ENCODE data around the gene TBC1D10A.
A peak's percentile ranks its signal among the peaks of the same experiment; 100 is the strongest.

The TBC1D10A gene

DNA sequence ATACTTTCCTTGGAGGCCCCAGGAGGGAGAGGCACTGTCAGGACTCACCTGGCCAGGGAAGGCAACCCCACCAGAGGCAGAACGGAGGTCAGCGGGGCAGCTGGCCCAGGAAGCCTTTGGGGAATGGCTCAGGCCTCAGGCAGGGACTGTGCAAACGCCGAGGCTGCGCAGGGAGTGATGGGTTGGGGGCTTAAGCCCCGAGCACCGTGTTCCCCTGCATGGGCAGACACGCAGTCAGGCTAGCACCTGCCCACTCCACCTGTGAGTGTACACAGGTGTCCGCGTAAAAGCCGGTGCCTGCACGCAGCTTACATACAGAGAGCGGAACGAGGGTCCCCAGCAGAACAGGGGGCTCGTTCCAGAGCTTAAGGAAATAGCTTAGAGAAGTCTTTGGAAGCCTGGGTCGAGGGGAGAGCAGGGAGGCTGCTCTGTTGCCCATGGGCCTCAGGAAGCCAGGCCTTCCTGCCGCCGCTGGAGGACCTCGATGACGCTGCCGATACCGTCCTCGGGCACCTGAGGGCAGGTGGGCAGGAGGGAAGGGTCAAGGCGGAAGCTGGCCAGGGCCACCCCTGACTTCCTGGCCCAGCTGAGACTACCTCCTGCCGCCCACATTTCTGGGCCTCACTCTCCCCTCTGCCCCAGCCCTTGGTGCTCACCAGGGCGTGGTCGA lies 41.4 kb downstream of the TBC1D10A start:
- no peak for DNase-seq

DNA sequence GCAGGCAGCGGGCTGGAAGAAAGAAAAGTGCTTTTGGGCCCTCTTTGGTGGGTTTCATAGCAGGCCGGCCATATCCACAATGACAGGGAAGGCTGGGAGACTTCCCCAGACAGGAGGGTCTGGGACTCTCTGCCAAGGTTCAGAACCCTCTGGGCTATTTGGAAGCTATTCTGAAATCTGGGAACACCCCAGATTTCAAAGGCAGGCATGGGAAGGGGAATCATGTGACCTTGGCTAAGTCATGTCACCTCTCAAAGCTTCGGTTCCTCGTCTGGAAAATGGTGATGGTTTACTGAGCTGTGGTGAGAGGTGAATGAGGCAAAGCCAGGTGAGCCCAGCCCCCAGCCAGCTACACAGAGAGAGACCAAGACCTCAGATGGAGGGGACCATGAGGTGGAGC lies 42.1 kb downstream of the TBC1D10A start:
- no peak for DNase-seq

DNA sequence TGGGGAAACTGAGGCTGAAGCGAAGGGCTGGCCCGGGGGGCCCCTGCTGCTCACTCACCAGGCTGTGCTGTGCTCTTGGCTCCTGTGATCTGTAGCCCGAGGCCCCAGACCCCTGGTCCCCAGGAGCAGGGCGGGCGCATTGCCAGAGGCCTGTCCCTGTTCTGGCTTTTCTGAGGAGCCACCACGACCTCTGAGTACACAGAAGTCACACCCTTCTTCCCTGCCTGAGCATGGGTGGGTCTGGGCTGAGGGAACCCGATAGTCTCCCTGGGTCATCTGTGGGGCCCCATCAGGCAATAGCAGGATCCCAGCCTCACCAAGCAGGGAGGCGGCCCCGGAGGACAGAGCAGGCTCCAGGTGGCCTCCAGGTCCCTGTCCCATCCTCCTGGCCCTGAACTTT lies 42.6 kb downstream of the TBC1D10A start:
- peak; percentile 4 for DNase-seq

DNA sequence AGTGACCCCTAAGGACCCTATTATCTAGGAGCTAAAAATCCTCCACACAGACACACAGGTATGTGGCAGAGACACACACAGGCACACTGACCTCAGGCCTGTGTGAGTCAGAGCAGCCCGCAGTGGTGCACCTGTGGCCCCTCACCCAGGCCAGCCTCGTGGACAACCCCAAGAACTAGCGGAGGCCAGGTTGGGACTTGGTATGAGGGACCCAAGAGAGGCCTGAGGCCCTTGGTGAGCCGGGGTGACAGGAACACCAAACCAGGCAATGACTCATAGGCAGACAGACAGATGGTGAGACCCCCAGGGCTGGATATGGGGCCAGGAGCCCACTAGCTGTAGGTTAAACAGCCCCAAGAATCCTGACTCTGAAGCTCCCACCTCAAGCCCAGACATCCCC lies 43.4 kb downstream of the TBC1D10A start:
- no peak for DNase-seq

DNA sequence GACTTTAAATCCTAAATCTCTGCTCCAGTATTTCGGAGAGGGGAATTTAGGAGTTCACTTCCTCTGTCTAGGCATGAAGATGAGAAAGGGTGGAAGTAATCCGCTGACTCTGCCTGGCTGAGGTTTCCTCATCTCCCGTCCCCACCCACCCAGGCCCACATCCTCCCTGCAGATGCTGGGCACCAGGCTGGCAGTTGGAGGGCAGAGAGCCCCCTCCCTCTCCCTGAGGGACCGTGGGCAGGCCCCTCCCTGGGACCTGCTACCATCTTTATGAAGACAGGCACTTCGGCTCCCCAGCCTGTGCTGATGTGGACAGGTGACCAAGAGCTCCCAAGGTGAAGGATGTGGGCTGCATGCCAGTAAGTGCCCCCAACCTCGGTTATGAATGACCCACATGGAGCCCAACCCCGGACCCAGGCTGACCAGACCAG lies 44.1 kb downstream of the TBC1D10A start:
- DNase-seq: no peak

DNA sequence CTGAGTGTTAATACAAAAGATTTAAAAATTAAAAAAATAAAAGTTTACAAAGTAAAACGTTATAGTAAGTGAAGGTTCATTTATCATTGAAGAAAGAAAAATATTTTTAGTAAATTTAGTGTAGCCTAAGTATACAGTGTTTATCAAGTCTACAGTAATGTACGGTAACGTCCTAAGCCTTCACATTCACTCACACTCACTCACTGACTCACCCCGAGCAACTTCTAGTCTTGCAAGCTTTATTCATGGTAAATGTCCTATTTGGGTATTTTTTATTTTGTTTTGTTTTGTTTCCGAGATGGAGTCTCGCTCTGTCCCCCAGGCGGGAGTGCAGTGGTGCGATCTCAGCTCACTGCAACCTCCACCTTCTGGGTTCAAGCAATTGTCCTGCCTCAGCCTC lies 46.2 kb downstream of the TBC1D10A start:
- DNase-seq: no peak

DNA sequence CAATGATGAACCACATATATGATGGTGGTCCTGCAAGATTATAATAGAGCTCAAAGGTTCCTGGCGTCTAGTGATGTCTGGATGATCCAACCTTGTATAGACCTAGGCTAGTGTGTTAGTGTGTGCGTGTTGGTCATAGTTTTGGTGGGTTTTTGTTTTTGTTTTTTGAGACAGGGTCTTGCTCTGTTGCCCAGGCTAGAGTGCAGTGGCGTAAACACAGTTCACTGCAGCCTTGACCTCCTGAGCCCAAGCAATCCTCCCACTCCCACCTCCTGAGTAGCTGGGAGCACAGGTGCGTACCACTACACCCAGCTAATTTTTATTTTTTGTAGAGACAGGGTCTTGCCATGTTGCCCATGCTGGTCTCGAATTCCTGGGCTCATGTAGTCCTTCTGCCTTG lies 46.8 kb downstream of the TBC1D10A start:
- no peak for DNase-seq

DNA sequence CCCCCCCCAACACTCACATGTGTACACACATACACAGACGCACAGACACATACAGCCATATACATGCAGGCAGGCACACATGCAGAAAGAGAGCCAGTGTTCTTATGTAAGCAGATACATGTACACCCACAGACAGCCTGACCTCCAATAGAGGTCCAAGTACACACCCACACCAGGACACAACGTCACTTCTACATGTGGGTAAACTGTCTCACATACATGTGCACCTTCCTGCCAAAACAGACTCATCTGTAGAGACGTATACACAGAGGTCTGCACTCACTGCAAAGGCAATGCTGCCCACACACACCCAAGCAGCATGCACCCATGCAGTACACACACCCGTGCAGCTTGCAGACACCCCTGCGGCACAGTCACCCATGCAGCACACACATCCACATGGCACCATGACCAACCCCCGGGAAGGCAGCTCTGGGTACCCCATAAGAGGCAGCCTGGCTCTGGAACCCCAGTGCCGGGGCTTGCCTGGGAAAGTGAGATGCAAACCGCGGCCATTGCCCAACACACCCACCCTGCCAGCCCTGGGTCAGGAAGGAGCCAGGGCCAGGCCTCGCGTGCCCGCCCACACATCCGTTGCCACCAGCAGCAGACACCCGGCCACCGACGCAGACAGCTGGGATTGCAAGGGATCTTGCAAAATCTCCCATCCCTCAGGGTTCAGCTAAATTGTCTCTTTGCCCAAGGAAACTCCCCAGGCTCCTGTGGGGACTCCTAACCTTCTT lies 47.5 kb downstream of the TBC1D10A start:
- DNase-seq: no peak

DNA sequence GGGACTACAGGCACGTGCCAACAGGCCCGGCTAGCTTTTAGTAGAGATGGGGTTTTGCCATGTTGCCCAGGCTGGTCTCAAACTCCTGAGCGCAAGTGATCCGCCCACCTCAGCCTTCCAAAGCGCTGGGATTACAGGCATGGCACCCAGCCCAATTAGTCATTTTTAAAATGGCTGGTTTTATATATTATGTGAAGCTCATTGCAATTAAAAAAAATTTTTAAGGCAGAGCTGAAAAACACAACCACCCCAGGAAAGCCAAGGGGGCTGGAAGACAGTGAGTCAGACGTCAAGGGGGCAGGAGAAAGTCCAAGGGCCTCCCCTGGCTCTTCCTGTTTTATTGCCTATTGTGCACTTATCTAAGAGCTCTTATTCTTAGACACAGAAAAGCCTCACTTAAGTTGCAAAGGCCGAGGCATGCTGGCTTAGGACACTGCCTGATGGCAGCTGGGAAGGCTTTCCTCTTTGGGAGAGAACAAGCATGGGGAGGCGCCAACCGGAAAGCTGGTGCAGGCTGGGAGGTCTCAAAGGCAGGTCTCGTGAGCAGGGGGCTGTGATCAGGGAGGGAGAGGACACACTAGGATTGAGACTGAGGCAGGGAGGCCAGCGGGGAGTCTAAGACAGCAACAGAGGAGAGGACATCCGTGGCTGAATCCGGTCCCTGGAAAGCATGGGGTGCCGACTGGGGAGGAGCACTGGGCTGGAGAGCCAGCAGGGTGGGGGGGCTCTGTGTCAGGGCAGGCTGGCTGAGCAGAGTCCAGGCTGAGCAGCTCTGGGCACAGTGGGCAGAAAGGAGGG lies 49.0 kb downstream of the TBC1D10A start:
- peak; percentile 13 for DNase-seq

DNA sequence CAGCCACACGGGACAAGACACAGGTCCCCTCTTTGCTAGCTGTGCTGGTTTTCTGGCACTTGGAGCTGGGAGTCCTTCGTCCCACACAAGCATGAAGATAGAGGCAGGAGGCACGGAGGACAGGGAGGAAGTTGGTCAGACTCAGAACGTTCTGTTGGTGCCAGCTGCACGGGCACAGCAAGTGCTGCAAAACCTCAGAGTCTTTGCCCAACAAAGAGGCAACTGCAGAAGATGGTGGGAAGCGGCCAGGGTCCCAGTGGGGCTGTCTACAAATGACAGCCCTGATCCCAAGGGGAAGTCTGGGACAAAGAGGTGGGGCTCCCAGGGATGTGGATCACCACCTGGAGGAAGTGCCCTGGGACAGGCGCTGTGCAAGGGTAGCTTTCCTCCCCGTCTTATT lies 50.7 kb downstream of the TBC1D10A start:
- no peak for DNase-seq

DNA sequence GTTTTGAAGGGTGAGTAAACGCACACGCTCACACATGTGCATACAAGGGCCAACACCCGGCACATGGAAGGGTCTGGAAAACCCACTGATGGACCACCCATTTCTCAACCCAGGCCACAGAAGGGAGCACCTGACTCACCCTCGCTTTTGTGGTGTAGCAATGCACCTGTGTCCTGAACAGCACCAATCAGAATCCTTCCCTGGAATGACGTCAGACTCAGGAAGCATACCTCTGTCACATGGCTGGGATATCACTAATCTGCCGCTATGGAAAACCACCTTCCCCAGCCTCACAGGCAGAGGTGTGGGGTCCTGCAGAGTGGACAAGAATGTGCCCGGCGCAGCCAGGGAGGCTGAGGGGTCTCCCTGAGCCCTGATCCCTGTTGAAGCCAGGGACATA lies 51.1 kb downstream of the TBC1D10A start:
- no peak for DNase-seq

DNA sequence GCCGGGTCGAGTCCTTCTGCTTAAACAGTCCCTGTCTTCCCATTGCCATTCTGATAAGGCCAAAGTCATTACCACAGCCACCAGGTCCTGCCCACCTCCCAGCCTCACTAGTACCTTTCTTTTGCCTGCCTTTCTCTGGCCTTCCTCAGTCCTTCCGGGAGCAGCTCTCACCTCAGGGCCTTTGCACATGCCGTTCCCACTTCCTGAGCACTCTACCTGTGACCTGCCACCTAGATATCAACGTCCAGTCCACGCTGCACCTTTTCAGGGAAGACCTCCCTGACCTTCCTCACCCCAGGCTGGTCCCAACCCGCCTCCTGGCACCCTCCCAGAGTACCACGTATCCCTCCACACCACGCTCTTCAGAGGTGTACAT lies 52.3 kb downstream of the TBC1D10A start:
- no peak for DNase-seq

DNA sequence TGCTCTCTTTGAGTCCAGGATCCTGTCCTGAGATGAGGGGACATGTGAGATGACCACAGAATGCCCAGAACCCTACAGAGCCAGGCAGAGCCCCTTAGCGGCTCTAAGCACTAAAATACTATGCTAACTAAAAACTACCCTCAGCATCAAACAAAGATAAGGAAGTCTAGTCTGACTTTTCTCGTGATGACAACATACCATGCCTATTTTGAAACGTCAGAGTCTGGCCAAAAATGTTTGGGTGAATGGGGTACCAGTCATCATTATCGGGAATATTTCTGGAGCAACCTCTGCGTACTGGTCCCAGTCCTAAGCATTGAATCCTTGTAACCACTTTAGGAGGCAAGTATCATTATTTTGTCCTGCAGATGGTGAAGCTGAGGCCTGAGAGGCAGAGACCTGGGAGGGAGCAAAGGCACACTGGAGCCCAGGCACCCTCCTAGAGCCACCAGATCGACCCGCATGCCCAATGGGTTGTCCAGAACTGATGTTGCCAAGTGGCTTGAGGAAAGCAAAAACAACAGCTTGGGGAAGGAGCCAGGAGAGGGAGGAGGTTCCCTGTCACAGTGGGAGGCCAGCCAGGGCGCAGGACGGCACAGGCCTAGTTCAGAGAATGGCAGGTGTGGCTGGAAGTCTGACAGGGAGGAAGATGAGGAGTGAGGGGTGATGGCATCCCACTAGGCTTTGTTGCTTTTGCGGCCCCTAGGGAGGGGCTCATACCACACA lies 52.9 kb downstream of the TBC1D10A start:
- DNase-seq: no peak

DNA sequence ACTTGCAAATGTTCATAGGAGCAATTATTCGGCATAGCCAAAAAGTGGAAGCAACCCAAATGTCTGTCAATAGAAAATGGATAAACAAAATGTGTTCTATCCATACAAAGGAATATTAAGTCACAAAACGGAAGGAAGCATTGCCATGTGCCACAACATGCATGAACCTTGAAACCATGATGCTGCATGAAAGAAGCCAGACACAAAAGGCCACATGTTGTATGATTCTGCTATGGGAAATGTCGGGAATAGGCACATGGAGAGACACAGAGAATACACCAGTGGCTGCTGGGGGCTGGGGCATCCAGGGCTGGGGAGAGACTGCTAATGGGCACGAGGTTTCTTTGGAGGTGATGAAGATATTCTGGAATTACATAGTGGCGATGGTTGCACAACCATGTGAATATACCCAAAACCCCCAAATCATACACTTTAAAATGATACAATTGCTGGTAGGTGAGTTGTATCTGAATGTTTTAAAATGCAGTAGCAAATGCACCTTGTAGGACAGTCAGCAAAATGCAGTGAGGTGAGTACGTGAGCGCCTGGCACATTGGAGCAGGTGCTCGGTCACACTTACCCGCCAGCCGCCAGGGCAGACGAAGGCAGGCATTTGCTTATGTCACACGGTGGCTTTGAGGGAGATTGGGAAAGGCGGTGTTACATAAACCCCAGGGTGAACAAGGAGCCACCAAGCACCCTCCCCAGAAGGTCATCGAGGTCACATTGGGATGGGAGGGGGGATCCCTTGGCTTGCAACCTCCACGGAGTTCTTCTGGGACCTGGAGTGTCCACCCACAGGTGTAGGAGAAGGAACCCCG lies 53.8 kb downstream of the TBC1D10A start:
- no peak for DNase-seq

DNA sequence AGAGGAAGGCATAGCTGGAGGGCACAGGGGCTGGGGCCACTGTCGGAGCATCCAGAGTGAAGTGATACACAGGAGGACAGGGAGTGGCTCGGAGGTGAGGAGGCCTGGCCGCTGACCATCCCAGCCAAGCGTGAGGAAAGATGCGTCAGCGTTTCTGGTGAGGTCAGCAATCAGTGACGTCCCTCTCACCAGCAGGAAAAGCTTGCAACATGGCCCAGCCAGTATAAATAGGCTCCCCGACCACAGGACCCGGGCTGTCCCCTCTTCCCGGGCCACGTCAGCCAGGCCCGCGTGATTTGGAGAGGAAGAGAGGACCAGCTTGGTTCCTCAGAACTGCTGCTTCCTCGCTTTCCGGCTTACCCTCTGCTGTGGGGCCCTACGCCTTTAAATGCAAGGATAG lies 55.9 kb downstream of the TBC1D10A start:
- DNase-seq: no peak

DNA sequence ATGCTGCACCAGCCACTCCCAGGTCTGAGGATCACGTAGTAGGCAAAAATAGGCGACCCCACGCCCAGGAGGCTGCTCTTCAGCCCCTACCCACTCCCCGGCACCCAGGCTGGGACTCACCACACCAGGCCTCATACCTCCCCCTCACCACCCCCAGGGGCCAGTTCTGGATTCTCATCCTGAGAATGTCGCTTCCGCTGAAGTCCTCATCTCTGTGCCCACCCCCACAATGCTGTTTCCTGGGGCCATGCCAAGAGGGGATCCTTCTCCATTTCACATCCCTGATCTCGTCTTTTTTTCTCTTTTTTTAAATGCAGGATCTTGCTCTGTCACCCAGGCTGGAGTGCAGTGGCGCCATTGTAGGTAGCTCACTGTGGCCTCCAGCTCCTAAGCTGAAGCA lies 58.4 kb downstream of the TBC1D10A start:
- no peak for DNase-seq

DNA sequence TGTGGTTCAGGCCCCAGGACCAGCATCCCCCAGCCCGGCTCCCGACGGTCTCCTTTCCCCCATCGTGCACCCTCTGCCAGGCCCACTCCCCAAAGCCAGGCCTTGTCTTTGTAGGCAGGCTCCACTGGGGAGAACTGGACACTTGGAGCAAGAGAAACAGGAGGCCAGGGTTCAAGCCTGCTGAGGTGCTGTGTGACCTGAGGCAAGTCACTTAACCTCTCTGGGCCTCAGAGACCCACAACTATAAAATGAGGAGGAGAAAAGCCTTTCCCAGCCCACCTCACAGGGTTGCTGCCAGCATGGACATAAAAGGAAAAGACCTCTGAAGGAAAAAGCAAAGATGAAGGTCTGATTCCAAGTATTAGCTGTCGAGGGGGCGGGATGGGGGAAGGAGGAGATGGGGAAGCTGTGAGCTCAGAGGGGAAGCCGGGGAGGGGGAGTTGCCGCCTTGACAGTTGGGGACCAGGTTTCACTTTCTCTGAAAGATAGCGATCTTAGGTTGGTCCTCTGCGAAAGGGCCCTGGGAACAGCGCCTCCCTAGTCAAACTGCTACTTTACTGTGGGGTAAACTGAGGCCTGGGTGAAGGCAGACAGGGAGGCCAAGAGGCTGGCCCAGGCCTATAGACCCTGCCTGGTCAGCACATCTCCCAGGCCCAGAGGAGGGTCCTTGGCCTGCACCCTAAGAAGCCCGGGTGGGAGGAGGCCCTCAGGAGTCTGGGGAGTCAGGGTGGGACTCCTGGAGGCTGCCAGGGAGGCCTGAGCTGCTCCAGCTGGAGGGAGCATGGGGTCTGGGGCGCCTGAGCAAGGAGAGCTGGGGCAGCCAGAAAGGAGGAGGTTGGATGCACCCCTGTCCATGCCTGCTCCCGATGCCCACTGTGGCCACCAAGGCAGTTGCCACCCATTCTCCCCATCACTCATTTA lies 59.1 kb downstream of the TBC1D10A start:
- DNase-seq: peak; percentile 75

DNA sequence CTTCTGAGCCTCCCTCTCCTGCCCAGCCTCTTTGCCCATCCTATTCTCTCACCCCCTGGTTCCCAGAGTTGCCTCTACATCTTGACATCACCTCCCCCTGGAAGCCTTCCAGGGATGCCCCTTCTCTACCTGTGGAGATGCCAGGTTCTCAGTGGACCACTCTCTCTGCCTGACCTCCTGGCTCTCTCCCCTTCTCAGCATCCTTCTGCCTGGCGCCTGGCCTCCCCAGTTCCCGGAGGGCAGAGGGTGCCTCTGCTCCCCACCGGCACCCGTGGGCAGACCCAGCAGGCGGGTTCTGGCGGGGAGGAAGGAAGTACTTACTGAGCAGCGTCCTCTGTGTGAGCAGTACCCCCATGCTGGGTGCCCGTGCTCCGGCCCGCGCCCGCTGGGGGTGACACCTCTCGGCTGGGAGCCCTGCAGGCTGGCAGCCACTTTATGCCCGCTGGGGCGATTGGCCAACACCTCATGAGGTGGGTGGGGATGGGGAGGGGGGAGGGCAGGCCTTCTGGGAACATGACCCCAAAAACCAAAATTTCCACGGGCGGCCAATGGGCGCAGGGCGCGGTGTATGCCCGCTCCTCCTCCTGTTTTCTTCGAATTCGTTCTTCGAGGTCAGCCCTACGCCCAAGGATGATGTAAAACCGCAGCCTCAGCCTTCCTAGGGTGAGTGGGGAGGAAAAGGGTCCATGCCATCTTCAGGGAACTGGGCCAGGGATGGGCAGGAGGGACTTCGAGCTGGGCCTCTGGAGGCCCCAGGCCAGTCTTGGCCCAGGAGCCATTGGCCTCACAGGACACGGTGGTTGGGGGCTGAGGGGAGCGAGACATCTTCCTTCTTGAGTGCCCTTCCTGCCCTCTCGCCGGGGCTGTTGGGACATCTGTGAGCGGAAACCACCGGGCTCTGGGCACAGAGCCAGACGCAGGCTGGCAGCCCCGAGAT lies 60.0 kb downstream of the TBC1D10A start, which contains the start of gene OSM:
Gene OSM (minus strand): TSS at position 407 of the 937 bp plus-strand sequence. CDS start 52 bp downstream, at position 355.
- peak; percentile 83 for DNase-seq

DNA sequence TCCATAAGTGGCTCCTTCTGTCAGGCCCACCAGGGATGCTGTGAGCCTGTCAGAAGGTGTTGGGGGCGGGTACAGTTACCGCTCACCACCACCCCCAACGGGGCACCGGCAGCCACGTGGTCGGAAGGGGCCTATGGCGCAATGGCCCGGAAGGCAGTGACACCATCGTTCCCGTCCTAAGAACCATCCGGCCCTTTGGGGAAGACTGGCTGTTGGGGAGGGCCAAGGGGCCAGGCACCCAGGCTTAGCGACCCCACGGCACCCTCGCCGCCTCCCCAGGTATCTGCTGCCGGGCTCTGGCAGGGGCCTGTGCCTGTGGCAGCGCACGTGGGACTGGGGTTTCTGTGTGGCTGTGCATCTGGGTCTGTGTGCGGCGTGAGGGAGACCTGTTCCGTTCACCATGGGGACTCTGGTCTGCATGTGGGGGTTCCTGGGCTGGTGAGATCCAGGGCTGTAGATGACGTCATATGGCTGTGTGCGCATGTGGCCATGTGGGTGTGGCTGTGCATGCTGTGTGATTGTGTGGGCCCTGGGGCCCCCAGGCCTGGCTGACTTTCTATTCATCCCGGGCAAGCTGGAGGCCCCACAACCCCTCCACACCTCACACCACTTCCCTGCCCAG lies 60.8 kb downstream of the TBC1D10A start:
- peak; percentile 83 for DNase-seq

Measured in OCI-M1 (cell line).